ENCODE results near the gene CXorf51A. TPM values are rescaled to one million over a fixed set of nuclear protein-coding genes. Genes with fewer than 3 reads are reported as not detected.
"Not testable (repeated sequence)": the region's sequence is repeated elsewhere in the genome, so short reads cannot be mapped to it uniquely, and the experiment has no call there.

The CXorf51A gene
- total RNA-seq, result not detected

GRCh38 chrX:146814644-146815043 is at the start of gene CXorf51A:
Gene CXorf51A, minus strand, starts transcription at chrX:146814744. Its CDS starts 21 bp downstream, at chrX:146814723.
- H3K27me3 ChIP-seq (replicated peaks; ENCODE audit: insufficient read depth); DNase-seq (ENCODE audit: low spot score); H3K4me3 ChIP-seq; H3K27ac ChIP-seq; H3K4me1 ChIP-seq (replicated peaks); H3K36me3 ChIP-seq; H3K9me3 ChIP-seq; intact Hi-C loops (cut with DNase I): not testable (repeated sequence)
- no CpG with 5 or more reads among the region's 3 CpGs for WGBS

GRCh38 chrX:146863566-146863965 is 49.0 kb upstream of the CXorf51A start:
- 23% methylated on average over 1 of the region's 1 CpG for WGBS
- H3K4me1 ChIP-seq (replicated peaks), result no peaks in the 10 kb centered on the region
- intact Hi-C loops (cut with DNase I), result no loop called here
- H3K36me3 ChIP-seq, result no peaks in the 10 kb centered on the region
- H3K4me3 ChIP-seq, result no peak overlapping the region
- no peaks in the 10 kb centered on the region for H3K9me3 ChIP-seq
- TF ChIP-seq POLR2A (IDR thresholded peaks at IDR 0.05) (no peak), CTCF (IDR thresholded peaks at IDR 0.05) (no peak), POLR2AphosphoS5 (IDR thresholded peaks at IDR 0.05) (no peak)
- no peaks in the 10 kb centered on the region for H3K27me3 ChIP-seq (replicated peaks; ENCODE audit: insufficient read depth)
- no peak overlapping the region for H3K27ac ChIP-seq
- DNase-seq (ENCODE audit: low spot score), result no peak

GRCh38 chrX:146854281-146854680 is 39.7 kb upstream of the CXorf51A start:
- H3K9me3 ChIP-seq, result no peaks in the 10 kb centered on the region
- no peak for TF ChIP-seq CTCF (IDR thresholded peaks at IDR 0.05)
- TF ChIP-seq POLR2AphosphoS5 (IDR thresholded peaks at IDR 0.05), result no peak
- TF ChIP-seq POLR2A (IDR thresholded peaks at IDR 0.05), result no peak
- intact Hi-C loops (cut with DNase I), result no loop called here
- H3K36me3 ChIP-seq, result no peaks in the 10 kb centered on the region
- WGBS, result 73% methylated on average over 2 of the region's 2 CpGs
- H3K27me3 ChIP-seq (replicated peaks; ENCODE audit: insufficient read depth), result no peaks in the 10 kb centered on the region
- no peak overlapping the region for H3K27ac ChIP-seq
- H3K4me3 ChIP-seq, result no peak overlapping the region
- no peak for DNase-seq (ENCODE audit: low spot score)
- no peaks in the 10 kb centered on the region for H3K4me1 ChIP-seq (replicated peaks)

- Histone ChIP-seq H3K27me3 (replicated peaks; ENCODE audit: insufficient read depth) (no peaks in the 10 kb centered on the region), H3K9me3 (no peaks in the 10 kb centered on the region), H3K4me1 (replicated peaks) (no peaks in the 10 kb centered on the region), H3K4me3 (no peak overlapping the region), H3K27ac (no peak overlapping the region), H3K36me3 (no peaks in the 10 kb centered on the region)
- intact Hi-C loops (cut with DNase I), result no loop called here
- DNase-seq (ENCODE audit: low spot score), result no peak
- TF ChIP-seq CTCF (IDR thresholded peaks at IDR 0.05) (no peak), POLR2AphosphoS5 (IDR thresholded peaks at IDR 0.05) (no peak), POLR2A (IDR thresholded peaks at IDR 0.05) (no peak)
- WGBS, result 98% methylated on average over 4 of the region's 4 CpGs
These were observed 17.4 kb upstream of the CXorf51A start for GRCh38 chrX:146831994-146832393.

- H3K27me3 ChIP-seq (replicated peaks; ENCODE audit: insufficient read depth); H3K9me3 ChIP-seq; H3K4me3 ChIP-seq; H3K36me3 ChIP-seq; H3K27ac ChIP-seq; intact Hi-C loops (cut with DNase I); DNase-seq (ENCODE audit: low spot score); H3K4me1 ChIP-seq (replicated peaks): not testable (repeated sequence)
- no CpG with 5 or more reads among the region's 3 CpGs for WGBS
These were observed 5.1 kb downstream of the CXorf51A start, which contains the start of gene CXorf51B for GRCh38 chrX:146809471-146809870. Gene CXorf51B, plus strand, starts transcription at chrX:146809771. Its CDS starts 21 bp downstream, at chrX:146809792.

Other genes starting within 250 kb of the CXorf51A start
- 10 to 100 TPM in 1 of 2 donors, not detected in 1; 16.1 TPM for gene CXorf51B, start 5.0 kb downstream of the CXorf51A start, total RNA-seq

Measured in prostate gland (tissue), 2 donors.